Pulmonary artery endothelial cell (primary cell): ENCODE results near the gene CCDC47. TPM values are rescaled to one million over a fixed set of nuclear protein-coding genes. Genes with fewer than 3 reads are reported as not detected.

ENCODE experiments used
- DNase-seq: peaks from one replicate; pipeline ENCODE4 v3.0.0-alpha.2; 2011; ENCODE audit warnings: low read depth, low spot score
- total RNA-seq: library from RNA; depleted of rRNA; stranded (reverse); fragments of >200 nt; gene quantifications from 2 replicates; pipeline ENCODE4 v1.2.3, GENCODE V29; 2014

CCDC47 gene
- total RNA-seq, 1 donor from 2014 or later: 92.4 TPM

DNA sequence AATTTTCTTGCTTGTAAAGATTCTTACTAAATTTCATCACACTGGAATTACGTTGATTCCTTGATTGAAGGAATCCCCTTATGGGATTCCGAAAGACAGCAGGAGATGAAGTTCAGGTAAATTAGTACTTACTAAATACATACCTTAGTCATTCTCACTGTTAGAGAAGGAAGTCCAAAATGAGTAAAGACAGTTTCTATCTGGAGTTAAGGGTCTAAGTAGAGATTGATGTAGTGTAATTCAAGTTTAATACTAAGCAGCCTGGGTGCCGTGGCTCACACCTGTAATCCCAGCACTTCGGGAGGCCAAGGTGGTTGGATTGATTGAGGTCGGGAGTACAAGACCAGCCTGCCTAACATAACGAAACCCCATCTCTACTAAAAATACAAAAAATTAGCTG lies 10.1 kb upstream of the CCDC47 start:
- DNase-seq: no peak

- DNase-seq: no peak
Observed at GRCh38 chr17:63780928-63781327, 7.5 kb upstream of the CCDC47 start.

DNA sequence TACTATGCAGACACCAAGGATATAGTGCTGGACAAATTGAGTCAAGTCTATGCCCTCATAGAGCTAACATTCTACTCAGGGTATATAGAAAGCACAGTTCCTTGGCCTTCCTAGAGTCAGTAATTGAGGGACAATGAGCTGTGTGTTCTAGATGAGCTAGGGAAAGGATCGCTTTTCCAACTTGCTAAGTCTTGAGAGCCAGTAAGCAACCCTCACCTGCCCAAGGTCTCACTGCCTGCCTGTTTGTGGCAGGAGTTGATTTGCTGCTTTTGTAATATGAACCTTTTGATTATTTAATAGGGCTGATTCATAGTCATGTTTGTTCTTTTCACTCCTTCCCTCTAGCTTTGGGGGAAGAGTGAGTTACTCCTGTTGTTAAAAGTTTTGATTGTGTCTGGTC lies 7.1 kb upstream of the CCDC47 start:
- DNase-seq: no peak

DNA sequence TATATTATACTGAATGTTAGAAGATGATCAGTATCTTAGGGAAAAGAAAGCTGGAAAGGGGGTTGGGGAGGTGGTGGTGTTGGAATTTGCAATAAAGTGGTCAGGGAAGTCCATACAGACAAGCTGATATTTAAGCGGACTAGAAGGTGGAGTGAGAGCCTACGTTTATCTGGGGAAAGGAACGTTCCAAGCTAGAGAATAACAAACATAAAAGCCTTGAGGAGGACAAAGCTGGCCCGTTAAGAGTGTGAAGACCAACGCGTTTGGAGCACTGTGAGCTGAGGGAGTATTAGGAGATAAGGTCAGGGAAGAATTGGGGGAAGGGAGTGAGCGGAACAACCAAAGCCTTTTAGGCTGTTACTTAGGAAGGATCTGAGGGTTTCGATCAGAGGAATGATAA lies 2.0 kb upstream of the CCDC47 start:
- DNase-seq: no peak

DNA sequence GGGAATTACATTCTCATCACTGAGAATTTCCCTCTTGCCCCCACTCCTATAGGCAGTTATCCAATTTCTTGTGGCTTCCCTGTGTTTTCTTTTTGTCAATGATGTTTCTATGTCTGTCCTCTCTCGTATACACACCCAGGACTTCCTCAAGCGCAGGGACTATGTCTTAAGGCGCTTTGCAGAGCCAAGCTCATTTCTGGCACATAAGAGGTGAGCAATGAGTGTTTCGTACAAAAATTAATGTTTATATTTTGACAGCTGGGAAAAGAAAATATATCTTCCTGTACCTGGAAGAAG lies 1.5 kb upstream of the CCDC47 start:
- DNase-seq: no peak

DNA sequence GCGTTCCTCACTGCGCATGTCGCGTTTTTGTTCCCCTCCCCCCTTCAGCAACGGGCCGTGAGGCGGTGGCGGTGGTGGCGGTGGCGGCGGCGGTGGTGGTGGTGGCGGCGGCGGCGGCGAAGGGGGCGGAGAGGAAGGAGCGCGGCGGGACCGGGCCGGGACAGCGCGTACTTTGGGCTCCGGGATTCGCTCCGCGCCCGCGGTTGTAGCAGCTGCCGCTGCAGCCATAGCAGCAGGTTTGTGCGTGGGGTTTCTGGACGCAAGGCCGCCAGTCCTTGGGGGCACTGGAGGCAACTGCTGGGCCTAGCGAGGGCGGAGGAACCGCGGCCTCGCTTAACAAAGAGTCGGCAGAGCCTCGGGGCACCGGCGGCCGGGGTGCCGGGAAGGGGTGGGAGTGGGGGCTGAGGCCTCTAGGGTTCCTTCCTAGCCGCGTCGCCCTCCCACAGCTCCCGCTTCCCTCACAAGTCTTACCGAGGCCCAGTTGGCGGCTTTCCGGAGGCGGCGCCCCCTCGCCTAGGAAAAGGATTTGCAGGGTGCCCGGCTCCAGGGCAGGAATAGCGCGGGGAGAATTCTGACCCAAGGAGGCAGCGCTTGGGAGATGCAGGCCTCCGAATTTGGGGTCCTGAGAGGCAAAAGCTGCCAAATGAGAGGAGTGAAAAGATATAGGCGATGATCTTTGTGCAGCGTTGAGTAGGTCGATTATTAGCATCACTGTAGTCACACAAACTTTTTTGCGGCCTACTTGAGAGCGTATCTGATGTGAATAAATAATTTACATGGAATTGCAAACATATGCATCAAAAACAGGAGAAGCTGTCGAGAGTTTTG lies 958 bp upstream of the CCDC47 start, which contains the start of gene DDX42:
DDX42 (plus strand) TSS at position 30 of the 828 bp plus-strand sequence. CDS start 12,880 bp downstream, outside the sequence.
- DNase-seq: no peak

- DNase-seq: no peak
Observed at GRCh38 chr17:63772801-63773271, 561 bp downstream of the CCDC47 start.

GRCh38 chr17:63768433-63768832 lies 5.0 kb downstream of the CCDC47 start:
- DNase-seq: no peak

- DNase-seq: no peak
Observed at GRCh38 chr17:63766754-63767153, 6.6 kb downstream of the CCDC47 start.

- DNase-seq: no peak
Observed at GRCh38 chr17:63764716-63765115, 8.7 kb downstream of the CCDC47 start.

DNA sequence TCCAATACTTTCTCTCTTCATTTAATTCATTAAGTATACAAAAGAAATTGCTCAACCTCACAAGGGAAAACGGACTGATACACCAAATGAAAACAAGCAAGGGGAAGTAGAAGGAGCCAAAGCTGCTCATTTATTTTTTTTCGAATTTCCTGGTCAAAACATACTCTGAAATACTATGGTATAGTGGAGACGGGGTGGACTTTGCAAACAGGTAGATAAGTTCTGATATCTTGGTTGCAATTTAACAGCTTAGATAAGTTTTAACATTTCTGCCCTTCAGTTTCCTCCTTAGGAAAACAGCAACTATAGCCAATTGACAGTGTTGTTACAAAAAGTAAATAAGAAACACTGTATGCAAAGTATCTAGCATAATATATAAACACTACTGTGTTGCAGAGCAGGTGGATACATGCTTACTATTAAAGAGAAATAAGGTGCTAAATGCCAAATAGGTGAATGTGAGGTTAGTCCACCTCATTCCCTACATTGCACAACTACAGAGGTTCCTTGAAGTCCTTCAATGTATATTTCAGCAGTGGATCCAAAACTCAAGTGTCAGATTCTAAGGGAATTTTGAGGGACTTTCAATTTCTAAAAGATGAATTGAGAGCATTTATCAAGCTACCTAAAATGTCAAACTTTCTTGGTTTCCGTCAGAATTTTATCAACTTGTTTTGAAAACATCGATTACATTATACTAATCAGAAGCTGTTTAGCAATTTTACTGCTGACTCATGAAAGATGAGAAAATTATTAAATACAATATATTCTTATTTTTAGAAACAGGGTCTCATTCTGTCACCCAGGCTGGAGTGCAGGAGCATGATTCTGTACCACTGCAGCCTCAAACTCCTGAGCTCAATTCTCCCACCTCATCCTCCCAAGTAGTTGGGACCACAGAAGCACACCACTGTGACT lies 11.0 kb downstream of the CCDC47 start:
- no peak for DNase-seq

GRCh38 chr17:63760771-63761539 lies 12.4 kb downstream of the CCDC47 start:
- no peak for DNase-seq

DNA sequence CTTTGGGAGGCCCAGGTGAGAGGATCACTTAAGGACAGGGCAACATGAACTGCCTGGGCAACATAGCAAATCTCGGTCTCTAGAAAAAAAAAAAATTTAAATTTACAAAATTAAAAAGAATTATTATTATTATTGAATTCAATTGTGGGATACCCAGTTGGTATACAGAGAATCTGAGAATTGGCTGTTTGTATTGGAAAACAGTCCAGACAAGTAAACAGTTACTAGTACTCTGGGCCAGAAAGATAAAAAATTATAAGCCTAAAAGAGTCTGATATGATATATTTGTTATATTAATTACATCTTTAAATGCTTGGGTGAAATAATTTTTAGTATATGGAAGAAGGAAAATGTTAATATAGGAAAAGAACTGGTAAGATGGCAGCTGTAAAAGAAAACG lies 15.0 kb downstream of the CCDC47 start:
- DNase-seq: no peak

- no peak for DNase-seq
Observed at GRCh38 chr17:63754046-63754445, 19.4 kb downstream of the CCDC47 start.

DNA sequence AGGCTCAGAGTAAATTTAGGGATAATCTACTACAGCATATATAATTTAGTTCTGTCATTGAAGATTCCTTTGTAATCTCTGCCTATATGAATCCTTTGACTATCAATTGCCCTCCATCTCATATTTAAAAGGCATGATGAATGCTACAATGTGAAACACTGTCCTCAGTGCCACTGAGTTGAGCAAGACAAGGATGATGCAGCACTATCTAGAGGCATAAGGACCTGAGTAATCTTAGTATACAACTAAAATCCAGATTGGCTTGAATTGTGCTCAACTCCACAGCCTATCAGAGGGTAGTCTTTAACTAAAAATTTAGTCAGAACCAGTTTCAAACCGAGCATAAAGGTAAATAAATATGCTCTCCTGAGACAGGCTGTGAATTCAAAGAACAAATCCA lies 20.2 kb downstream of the CCDC47 start:
- no peak for DNase-seq

GRCh38 chr17:63752707-63753106 lies 20.7 kb downstream of the CCDC47 start:
- no peak for DNase-seq

DNA sequence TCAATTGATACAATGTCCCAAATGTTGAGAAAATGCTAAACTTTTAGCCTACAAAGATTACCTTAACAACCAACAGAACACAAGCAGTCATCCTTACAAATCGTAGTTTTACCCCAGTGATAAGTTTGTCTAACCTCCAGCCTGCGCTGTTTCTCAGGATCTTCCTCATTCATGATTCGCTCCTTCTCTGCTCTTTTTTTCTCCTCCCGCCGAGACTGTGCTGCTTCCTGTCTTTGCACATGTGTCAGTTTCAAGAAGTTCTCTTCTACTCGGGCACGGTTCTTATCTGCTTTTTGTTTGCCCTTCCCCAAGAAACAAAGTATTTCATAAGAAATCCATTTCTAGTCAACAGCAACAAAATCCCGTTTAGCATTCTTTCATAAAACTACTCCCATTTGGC lies 21.6 kb downstream of the CCDC47 start:
- DNase-seq: no peak

DNA sequence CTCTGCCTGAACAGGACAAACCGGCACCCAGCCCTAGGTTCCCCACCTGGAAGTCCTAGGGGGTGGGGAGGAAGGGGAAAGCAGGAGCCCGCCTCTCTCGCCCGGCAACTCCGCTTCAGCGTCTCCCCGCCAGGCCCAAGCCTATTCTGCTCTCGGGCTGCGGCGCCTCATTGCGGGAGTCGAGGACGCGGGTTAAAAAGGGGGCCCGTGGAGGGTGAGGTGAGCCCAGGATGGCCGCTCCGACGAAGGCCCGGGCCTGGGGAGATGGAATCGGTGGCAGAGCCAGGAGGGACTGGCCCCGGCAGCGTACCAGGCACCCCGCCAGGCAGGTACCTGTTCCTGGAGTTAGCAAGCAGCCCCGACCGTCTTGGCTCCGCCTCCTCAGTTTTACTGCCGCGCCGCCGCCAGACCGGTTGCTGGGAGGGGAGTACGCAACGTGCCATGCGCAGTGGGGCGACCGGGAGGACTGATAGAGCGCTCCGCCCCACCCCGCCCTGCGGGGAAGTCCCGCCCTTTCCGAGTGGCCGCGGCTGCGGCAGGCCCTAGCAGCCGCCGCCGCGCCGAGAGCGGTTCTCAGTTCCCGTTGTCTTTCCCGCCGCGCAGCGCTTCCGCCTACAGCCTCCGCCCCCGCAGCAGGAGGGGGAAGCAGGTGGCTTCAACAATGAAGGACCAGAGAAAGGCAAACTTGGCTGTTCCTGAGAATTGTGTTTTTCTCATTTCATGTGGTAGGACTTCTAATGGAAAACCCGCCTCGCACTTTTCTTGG lies 31.8 kb downstream of the CCDC47 start, which contains the start of gene STRADA:
STRADA (minus strand) TSS at position 392 of the 766 bp plus-strand sequence. CDS start 13,430 bp downstream, outside the sequence.
- peak; percentile 88 for DNase-seq

DNA sequence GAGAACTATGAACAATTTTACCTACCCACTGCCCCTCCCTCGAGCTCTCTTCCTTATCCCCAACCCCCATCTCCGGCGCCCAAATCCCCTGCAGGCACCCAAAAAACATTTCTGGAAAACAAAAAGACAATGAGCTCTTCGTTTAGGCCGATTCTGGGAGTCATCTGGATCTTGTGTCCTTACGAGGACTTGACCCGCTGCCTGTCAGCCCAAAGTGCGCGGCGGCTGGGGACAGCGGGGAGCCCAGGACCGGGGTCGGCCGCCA lies 32.3 kb downstream of the CCDC47 start:
- DNase-seq: no peak

DNA sequence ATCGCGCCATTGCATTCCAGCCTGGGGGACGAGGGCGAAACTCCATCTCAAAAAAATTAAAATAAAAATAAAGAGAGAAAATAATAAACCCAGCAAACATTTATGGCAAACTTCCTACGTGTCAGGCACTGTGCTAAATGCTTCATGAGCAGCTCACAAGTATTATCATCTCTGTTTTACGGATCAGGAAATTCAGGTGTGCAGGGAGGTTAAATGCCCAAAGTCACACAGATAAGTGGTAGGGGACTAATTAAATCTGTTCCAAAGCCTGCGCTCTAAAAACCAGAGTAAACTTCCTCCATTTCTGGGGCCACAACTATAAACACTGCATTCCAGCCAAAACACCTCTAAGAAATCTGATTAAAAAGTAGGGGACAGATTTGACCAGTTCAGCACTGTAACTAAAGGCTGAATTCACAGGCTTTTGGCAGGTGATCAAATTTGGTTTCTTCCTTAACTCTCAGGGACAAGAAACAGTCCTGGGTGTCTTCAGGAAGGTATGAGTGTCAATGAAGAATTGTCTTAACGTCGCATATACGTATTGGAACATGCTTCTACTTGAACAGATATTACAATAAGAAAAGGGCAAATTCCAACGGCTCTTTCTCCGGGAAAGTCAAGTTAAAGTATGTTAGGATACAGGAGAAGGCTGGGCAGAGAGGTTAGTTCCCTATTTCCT lies 32.8 kb downstream of the CCDC47 start:
- DNase-seq: no peak
